Endometrial microvascular endothelial cells (primary cell): ENCODE measurements around the gene PBRM1. TPM values are rescaled to one million over a fixed set of nuclear protein-coding genes. Genes with fewer than 3 reads are reported as not detected.
"Not testable (repeated sequence)": the region's sequence is repeated elsewhere in the genome, so short reads cannot be mapped to it uniquely, and the experiment has no call there.

Experiments
- in situ Hi-C: cut with HindIII; loops from 2 replicates; pipeline ENCODE4 v1.10.0; 2017; ENCODE audit warnings: low sequenced_read_pairs, low pct_unique_long_range_greater_than_20kb; ENCODE audit errors: inconsistent ontology term
- total RNA-seq: library from RNA; depleted of rRNA; stranded (reverse); fragments of >200 nt; gene quantifications from one replicate; pipeline ENCODE4 v1.2.3, GENCODE V29; 2015; ENCODE audit errors: inconsistent ontology term

The PBRM1 gene
- total RNA-seq, 1 donor from 2014 or later = 50.3 TPM

GRCh38 chr3:52679199-52679538 is 6.5 kb downstream of the PBRM1 start:
- in situ Hi-C loops = no loop called here

GRCh38 chr3:52678265-52679198 is 7.2 kb downstream of the PBRM1 start:
- in situ Hi-C loops = no loop called here

- in situ Hi-C loops = not testable (repeated sequence)
These were observed 9.5 kb downstream of the PBRM1 start for GRCh38 chr3:52676201-52676600.

- in situ Hi-C loops = no loop called here
These were observed 14.0 kb downstream of the PBRM1 start for GRCh38 chr3:52671676-52672075.

- in situ Hi-C loops = no loop called here
These were observed 14.8 kb downstream of the PBRM1 start for GRCh38 chr3:52670621-52671521.

- in situ Hi-C loops = no loop called here
These were observed 22.6 kb downstream of the PBRM1 start for GRCh38 chr3:52663098-52663497.

- in situ Hi-C loops = no loop called here
These were observed 25.7 kb downstream of the PBRM1 start for GRCh38 chr3:52660046-52660445.

- in situ Hi-C loops = no loop called here
These were observed 29.8 kb downstream of the PBRM1 start for GRCh38 chr3:52655895-52656294.

- in situ Hi-C loops = no loop called here
These were observed 34.1 kb downstream of the PBRM1 start for GRCh38 chr3:52651592-52651991.

- in situ Hi-C loops = no loop called here
These were observed 35.3 kb downstream of the PBRM1 start for GRCh38 chr3:52650439-52650838.

GRCh38 chr3:52649461-52650210 is 36.1 kb downstream of the PBRM1 start:
- in situ Hi-C loops = no loop called here

- in situ Hi-C loops = no loop called here
These were observed 40.2 kb downstream of the PBRM1 start for GRCh38 chr3:52645549-52645948.

- in situ Hi-C loops = no loop called here
These were observed 49.0 kb downstream of the PBRM1 start for GRCh38 chr3:52636673-52637072.

GRCh38 chr3:52633786-52634185 is 51.9 kb downstream of the PBRM1 start:
- in situ Hi-C loops = no loop called here

GRCh38 chr3:52625041-52625440 is 60.7 kb downstream of the PBRM1 start:
- in situ Hi-C loops = no loop called here

- in situ Hi-C loops = no loop called here
These were observed 62.4 kb downstream of the PBRM1 start for GRCh38 chr3:52623234-52623792.

GRCh38 chr3:52620580-52620979 is 65.1 kb downstream of the PBRM1 start:
- in situ Hi-C loops = no loop called here

- in situ Hi-C loops = no loop called here
These were observed 70.5 kb downstream of the PBRM1 start for GRCh38 chr3:52615166-52615565.

- in situ Hi-C loops = no loop called here
These were observed 71.0 kb downstream of the PBRM1 start for GRCh38 chr3:52614689-52615088.
